Testis (tissue), 2 donors: ENCODE data around the gene STYK1.

Experiments used
- CTCF ChIP-seq, 3 experiments: fragments of 450-650 bp in 2 of 3; fragments of 200-600 bp in 1 of 3; sonication (generic) in 1 of 3; IDR thresholded peaks; one replicate each; pipeline ENCODE4 v1.5.1; 2016 to 2019; ENCODE audit warnings: antibody characterized with exemption in 3 of 3, mild to moderate bottlenecking in 2 of 3, moderate library complexity in 1 of 3
- POLR2A ChIP-seq: fragments of 450-650 bp; IDR thresholded peaks from one replicate; pipeline ENCODE4 v1.6.1; 2017; ENCODE audit warnings: antibody characterized with exemption, mild to moderate bottlenecking, moderate library complexity

GRCh38 chr12:10634427-10634826 lies 39.4 kb downstream of the STYK1 start:
- no peak for TF ChIP-seq CTCF (IDR thresholded peaks at IDR 0.05)
- TF ChIP-seq POLR2A, result no peak
